Measurements from ENCODE around the gene SLIT1.

DNA sequence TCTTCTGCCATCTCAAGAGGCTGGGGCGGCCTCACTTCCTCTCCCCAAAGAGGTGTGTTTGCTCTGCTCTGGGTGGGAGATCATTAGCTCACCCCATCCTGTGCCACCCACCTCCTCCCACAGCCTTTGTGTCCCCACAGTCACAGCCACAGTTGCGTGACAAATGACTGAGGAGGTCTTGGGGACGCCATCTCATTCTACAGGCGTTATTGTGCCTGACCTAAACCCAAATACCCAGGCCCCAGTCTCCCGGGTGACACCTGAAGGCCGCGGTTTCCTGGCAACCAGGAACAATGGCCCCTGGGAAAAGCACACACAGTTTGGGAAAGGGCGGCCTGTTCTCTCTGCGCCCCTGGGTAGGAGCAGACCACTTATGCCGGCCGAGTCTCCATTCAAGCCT lies 51.6 kb downstream of the SLIT1 start:
- TF ChIP-seq, protein P1, sequence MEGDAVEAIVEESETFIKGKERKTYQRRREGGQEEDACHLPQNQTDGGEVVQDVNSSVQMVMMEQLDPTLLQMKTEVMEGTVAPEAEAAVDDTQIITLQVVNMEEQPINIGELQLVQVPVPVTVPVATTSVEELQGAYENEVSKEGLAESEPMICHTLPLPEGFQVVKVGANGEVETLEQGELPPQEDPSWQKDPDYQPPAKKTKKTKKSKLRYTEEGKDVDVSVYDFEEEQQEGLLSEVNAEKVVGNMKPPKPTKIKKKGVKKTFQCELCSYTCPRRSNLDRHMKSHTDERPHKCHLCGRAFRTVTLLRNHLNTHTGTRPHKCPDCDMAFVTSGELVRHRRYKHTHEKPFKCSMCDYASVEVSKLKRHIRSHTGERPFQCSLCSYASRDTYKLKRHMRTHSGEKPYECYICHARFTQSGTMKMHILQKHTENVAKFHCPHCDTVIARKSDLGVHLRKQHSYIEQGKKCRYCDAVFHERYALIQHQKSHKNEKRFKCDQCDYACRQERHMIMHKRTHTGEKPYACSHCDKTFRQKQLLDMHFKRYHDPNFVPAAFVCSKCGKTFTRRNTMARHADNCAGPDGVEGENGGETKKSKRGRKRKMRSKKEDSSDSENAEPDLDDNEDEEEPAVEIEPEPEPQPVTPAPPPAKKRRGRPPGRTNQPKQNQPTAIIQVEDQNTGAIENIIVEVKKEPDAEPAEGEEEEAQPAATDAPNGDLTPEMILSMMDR (IDR thresholded peaks at IDR 0.05) = no peak
- TF ChIP-seq POLR2A (IDR thresholded peaks at IDR 0.05) = no peak

Data from thyroid gland (tissue), 4 donors.